ENCODE measurements around the gene CLDN15. TPM values are rescaled to one million over a fixed set of nuclear protein-coding genes. Genes with fewer than 3 reads are reported as not detected.
"Not testable (repeated sequence)": the region's sequence is repeated elsewhere in the genome, so short reads cannot be mapped to it uniquely, and the experiment has no call there.

CLDN15 gene
- total RNA-seq, 1 donor from 2014 or later: 7.5 TPM

DNA sequence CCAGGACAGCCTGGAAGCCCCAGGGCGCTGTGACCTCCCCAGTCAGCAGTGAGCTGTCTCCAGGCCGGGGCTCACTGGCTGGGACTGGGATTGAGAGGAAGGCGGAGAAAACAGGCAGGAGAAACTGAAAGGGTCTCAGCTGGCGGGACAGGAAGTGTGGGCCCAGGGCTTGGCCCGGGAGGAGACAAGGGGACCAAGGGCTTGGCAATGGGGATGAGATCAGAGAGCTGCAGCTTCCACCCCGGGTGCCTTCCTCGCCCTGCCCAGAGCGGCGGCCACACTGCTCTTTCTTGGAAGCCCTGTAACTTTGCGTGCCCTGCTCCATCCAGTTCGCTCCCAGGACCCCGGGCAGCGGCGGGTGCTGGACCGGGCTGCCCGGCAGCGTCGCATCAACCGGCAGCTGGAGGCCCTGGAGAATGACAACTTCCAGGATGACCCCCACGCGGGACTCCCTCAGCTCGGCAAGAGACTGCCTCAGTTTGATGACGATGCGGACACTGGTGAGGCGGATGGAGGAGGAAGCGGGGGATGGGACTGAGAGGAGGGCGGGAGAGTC lies 15.2 kb downstream of the CLDN15 start:
- DNase-seq (ENCODE audit: low spot score): no peak

DNA sequence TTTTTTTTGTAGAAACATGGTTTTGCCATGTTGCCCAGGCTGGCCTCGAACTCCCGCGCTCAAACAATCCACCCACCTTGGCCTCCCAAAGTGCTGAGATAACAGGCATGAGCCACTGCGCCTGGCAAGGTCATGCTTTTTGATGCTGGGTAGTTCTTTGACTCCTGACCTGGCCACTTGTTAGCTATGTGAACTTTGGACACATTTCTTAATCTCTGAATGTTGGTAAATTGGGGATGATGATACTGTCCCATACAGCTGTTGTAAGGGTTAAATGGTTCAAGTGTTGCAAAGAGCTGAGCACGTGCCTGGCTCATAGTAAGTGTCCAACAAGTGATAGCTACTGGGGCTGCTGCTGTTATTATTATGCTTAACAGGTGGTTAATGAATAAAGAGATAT lies 17.3 kb downstream of the CLDN15 start:
- DNase-seq (ENCODE audit: low spot score): no peak

DNA sequence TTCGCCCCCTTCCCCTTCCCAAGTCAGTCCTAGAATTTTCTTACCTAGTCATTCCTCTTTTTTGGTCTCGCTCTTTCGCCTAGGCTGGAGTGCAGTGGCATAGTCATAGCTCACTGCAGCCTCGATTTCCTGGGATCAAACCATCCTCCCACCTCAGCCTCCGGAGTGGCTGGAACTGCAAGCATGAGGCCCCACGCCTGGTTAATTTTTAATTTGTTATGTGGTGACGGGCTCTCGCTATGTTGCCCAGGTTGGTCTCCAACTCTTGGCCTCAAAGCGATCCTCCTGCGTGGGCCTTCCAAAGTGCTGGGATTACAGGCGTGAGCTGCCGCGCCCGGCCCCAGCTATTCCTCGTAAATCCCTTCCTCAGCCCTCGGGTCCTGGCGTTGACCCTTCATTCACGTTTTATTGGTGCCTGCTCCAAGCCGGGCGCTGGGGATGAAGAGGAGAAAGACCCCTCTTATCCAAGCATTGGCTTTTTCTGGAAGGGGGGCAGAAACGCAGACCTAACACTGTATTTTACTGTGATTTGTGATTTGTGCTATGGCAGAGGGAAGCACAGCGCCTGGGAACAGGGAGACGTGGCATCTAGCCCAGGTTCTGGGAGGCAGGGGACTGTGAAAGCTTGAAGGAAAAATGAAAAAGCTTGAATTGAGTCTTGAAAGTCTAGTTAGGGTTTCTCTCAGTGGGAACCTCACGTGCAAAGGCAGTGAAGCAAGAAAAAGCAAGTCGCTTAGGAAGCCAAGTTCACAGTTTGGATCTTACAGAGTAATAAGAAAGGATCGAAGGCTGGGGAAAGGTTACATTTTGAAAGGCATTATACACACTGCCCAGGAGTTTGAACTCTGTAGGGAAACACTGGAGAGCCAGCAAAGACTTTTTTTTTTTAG lies 19.1 kb downstream of the CLDN15 start:
- DNase-seq (ENCODE audit: low spot score): no peak

DNA sequence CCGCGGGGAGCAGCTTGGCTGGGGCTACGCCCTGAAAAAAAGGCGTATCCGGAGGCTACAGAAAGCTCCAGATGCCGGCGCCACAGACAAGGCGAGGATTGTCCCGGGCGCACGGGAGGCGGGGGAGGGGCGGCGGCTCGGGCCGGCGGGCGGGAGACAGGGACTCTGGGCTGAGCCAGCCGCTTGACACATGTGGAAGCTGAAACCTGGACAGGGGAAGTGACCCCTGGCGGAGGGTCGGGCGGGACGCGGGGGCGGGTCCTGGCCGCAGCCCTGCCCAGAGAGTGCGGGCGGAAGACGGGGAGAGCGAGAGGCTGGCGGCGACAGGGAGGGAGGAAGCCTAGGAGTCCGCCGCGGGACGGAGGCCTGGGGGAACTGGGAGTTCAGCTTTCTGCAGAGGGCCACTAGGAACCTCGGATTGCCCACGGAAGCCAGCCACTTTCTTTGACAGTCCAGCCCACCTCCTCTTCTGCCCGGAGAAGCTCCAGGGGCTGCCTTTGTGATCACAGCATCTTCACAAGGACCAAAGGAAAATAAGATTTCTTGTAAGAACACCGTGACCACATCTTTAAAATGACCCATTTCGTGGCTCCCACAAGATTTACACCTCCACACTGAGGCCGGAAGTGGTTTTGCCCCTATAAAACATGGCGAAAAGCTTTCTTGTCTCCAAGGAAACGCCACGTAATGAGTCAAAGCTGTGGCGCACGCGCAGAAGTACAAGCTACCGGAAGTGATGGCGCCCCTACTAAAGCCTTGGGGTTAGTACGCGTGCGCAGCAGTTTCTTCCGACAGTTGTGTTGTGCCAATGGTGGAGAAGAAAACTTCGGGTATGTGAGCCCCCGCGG lies 20.0 kb downstream of the CLDN15 start, which contains the start of the genes PLOD3 and ZNHIT1:
Gene PLOD3 (minus strand): TSS at position 194 of the 848 bp plus-strand sequence. CDS start 307 bp downstream, outside the sequence.
Gene ZNHIT1 (plus strand): TSS at position 778 of the 848 bp plus-strand sequence. CDS start 31 bp downstream, at position 809.
- DNase-seq (ENCODE audit: low spot score): peak; percentile 99

DNA sequence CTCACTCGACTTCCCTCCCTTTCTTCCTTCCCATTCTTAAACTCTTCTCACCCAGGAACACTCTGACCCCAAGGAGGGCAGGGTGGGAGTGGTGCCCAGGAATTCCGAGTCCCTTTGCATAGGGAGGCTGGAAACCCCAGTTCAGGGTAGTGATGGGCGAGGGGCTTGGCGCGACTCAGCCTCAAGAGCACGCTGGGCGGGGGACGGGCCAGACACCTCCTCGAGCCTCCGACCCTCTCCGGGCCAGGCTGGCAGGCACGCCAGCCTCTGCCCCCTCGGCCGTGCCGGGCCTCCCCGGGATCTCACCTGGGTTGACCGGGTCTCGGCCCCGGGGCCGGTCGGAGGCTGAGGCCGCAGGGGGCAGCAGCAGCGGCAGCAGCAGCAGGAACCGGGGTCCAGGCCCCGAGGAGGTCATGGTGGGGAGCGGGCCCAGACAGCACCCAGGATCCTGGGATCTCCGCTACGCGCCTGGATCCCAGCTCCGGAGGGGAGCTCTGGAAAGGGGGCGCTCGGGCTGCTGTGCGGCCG lies 20.7 kb downstream of the CLDN15 start:
- DNase-seq (ENCODE audit: low spot score): peak; percentile 29

DNA sequence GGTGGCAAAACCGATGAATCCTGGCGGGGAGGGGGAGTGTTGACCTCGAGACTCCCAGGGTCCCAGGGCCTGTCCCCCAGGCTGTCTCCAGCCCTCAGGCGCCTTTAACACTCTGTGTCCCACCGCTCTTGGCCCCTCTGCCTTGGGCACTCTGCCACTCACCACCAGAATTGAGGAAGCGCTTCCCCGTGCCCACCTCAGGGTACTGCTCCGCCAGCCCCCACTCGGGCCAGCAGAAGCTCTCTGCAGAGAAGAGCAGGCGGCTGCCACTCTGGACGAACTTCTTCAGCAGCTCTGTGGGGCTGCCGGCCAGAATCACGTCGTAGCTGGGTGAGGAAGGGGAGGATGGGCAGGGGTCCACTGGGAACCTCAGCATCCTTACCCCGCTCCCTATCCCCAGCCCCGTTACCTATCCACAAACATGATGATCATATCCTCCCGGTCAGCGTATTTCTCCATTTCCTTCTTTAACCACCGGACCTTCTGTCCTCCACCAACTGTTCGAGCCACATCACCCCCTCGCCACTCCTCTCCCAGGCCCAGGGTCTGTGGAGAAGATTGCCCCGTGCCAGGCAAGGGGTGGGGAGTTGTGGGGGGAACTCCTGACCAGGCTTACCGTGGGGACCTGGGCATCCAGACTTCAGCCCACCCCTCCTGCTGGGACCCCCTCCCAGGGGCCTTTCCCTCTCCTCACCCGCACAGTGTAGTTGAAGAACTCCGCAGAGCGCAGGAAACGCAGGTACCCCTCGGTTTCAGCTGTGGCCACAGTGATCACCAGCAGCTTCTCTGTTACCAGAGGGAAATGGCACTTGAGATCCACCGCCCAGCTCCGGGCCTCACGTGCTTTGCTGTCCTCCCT lies 21.4 kb downstream of the CLDN15 start:
- DNase-seq (ENCODE audit: low spot score): no peak

DNA sequence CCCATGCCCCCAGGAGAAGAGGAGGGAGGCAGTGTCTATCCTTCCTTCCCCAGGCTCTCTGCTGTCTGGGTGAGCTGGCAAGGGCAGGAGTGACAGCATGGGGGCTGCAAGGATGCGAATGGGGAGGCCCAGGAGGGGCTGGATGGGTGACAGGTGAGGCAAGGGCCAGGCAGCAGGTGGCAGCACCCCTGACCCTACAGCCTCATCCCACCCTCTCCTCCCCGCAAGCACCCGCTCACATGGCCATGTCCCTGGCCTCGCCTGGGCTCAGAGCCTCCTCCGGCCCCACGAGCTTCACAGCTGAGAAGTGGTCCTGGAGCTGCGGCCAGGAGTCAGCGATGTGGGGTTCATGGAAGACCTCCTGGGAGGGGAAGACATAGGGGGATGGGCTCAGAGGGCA lies 25.6 kb downstream of the CLDN15 start:
- no peak for DNase-seq (ENCODE audit: low spot score)

DNA sequence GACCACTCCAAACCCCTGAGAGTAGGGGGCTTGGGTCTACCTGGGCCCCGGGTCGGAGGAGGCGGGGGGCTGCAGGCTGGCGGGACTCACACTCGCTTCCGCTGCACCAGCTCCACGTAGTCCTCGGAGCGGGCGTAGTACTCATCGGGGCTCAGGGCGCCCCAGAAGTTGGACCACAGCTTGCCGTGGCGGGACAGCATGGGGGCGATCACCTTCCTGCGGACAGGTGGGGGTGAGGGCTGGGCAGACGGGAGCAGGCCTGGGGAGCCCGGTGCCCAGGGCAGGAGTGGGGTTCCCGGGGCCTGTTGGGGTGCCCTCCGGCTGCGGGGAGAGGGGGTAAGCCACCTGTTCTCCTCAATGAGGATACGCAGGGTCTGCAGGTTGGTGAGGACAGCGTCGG lies 26.1 kb downstream of the CLDN15 start:
- no peak for DNase-seq (ENCODE audit: low spot score)

DNA sequence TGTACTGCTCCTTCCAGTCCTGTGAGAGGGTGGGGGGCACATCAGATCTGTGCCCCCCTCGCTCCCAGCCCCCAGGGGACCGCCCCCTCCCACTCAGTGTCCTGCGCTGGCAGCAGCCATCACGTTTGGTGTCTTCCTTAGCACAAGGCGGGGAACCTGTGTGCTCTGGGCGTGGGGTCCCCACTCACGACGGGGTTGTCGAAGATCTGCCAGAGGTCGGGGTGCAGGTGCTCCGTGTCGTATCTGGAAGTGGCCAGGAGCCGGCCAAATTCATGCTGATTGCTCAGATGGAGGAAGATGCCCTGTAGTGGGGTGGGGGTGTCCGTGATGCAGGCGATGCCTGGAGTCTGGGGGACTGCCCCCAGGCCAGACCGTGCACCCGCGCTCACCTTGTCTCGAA lies 27.5 kb downstream of the CLDN15 start:
- no peak for DNase-seq (ENCODE audit: low spot score)

DNA sequence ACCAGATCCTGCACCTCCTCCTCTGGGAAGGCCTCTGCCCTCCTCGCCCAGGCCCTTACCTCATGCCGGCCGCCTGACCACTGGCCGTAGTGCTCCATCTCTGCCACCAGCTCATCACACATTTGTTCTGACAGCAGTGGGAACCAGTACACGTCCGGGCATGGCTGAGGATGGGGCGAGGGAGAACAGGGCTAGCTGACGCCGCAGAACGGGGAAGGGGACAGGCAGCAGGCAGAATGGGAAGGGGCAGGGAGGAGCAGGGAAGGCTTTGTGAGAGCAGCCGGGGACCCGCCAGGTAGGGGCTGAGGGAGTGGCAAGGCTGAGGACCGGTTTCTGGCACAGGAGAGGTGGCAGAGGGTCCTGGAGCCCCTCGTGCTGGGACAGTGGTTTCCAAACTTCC lies 28.8 kb downstream of the CLDN15 start:
- DNase-seq (ENCODE audit: low spot score): no peak

DNA sequence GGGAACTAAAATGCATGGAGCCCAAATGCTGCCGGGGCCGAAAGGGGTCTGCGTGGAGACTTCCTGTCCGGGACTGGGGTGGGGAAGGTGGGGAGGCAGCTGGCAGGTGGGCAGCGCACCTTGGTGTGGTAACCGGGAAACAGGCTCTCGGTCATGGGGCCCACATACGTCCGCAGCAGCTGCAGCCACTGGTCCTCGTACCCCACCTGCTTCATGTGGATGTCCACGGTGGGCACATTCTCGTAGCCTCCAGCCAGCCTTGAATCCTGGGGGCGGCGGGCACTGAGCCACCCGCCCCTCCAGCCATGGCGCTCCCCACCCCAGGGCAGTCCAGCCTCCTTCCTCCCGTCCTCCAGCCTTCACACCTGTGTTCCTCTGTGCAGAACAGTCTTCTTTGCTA lies 30.1 kb downstream of the CLDN15 start:
- no peak for DNase-seq (ENCODE audit: low spot score)

DNA sequence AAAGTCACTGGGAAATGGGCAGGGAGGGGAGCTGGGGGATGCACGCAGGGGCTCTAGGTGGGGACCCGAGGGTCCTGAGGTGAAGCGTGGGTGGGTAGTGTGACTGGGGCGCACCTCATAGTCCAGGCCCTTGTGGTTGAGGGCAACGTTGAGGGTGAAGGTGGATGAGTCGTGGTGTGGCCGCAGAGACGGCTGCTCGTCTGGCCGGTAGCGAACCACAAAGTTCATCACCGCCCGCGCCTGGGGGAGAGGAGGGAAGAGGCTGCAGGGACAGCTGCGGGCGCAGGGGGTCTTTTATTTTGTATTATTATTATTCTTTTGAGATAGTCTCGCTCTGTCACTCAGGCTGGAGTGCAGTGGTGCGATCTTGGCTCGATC lies 30.9 kb downstream of the CLDN15 start:
- no peak for DNase-seq (ENCODE audit: low spot score)

DNA sequence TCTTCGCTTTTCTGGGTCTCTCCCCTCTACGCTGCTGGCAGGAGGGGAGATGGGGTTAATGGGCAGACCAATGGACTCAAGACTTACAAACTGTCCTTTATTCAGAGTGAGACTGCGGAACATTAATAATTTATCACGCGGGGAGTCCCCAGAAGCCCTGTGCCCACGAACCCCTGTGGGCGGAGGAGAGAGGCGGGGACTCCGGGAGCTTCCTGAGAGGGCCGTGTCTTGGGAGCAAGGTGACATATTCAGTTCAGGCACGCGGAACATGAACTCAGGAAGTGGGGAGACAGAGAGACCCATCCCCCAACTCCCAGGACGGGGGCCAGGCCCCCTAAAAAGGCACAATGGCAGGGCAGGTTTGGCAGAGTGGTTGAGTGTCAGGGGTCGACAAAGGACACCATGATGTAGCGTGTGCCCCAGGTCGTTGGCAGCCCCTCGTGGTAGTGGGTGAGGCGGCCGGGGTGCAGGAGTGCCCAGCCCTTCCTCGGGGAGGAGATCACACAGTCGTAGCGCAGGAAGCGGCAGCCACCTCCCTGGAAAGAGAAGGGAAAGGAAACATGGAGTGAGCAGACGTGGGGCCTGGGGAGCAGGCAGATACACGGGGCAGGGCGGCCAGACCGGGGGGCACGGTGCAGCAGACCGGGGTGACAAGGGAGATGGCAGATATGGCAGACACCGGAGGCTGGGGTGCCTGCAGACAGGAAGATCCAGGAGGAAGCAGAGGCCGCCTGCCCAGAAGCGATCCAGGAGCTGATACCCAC lies 31.5 kb downstream of the CLDN15 start:
- DNase-seq (ENCODE audit: low spot score): no peak

DNA sequence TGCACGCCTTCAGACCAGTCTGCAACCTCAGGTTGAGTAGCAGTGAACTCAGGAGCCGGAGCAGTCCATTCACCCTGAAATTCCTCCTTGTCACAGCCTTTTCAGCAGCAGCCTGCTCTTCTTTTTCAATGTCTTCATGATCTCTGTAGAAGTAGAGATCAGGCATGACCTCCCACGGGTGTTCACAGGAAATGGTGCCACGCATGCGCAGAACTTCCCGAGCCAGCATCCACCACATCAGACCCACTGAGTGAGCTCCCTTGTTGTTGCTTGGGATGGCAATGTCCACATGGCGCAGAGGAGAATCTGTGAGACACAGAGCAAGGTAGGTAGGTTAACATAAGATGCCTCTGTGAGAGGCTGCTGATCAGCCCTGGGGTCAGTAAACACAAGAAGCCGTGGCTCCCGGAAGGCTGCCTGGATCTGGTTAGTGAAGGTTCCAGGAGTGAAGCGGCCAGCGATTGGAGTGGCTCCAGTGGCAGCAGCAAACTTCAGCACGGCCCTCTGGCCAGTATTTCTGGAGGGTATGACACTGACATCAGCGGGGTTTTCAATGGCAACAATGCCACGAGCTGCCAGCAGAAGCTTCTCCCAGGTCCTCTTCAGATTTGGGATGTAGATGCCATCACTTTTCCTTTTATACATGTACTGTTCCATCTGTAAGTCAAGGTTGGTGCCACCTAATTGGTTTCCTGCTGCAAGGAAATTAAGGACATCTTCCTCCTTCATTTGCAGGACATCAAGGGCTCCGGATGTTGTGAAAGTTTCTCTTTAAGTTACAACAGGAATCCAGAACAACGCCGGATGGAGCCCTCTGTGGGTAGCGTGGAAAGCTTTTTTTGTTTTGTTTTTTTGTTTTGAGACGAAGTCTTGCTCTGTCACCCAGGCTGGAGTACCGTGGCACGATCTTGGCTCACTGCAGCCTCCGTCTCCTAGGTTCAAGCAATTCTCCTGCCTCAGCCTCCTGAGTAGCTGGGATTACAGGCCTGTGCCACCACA lies 33.6 kb downstream of the CLDN15 start:
- not testable (repeated sequence) for DNase-seq (ENCODE audit: low spot score)

DNA sequence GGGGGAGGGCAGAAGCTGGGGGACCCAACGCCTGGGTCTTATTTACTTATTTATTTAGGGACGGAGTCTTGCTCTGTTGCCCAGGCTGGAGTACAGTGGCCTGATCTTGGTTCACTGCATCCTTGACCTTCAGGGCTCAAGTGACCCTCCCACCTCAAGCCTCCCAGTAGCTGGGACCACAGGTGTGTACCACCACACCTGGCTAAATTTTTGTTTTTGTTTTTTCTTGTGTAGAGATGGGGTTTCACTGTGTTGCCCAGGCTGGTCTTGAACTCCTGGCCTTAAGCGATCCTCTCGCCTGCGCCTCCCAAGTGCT lies 35.0 kb downstream of the CLDN15 start:
- no peak for DNase-seq (ENCODE audit: low spot score)

DNA sequence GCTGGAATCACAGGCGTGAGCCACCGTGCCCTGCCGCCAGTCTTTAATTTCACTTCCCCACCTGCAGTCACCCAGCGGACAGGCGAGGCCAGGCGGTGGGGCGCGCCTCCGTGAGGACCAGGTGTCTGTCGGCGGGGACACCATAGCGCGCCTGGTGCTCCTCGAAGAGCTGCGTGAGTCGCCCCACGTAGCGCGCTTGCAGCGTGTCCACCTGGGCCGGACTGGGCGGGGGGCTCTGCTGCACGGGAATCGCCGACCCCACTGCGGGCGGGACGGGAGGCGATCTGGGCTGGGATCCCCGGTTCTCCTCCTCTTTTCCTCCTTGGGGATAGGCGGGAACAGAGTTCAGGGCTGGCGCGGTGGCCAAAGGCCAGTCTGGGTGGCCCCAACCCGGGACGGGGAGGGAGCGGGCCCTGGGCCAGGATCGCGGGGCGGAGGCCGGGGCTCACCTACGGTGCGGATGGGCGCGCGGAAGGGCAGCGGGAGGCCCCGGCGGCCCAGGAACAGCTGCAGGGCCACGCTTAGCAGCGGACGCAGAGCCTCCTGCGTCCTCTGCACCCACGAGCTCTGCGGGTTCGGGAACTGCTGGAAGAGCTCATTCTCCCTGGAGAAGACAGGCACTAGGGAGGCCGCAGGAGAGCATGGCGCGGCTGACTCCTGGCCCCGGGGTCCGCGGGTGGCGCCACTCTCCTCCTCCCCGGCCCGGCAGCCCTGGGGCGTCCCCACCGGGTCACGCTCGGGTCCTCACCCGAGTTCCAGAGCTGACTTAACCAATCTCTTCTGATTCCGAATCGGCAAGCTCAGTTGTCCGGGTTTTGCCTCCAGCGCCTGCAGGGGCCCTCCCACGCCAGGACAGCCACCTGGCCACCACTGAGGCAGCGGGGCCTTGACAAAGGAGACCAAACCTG lies 35.7 kb downstream of the CLDN15 start:
- DNase-seq (ENCODE audit: low spot score): no peak

DNA sequence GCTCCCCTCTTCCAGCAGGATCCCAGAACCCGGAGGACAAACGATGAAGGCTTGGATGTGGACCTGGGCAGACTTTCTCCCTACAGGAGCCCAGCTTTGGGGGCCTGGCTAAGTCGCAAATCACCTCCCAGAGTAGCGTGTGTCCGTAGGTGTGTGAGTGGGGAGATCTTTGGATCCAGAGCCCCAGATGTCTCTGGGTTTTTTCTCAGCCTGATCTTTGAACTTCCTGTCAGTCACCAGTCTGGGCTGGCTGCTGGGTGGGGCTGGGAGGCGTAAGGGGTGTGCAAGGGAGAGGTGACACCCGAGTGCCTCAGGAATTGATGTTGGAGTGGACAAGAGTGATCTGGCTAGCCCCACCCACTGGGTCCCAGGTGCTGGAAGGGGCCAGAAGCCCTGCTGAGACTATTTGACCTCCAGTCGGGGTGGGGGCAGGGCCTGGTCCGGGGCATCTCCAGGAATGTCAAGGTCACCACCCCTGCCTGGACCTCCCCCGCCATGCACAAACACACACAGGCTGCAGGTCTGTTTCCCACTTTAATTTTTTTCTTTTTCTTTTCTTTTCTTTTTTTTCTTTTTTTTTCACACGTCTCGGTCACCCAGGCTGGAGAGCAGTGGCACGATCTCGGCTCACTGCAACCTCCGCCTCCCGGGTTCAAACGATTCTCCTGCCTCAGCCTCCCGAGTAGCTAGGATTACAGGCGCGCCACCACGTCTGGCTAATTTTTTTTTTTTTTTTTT lies 36.6 kb downstream of the CLDN15 start, which contains the start of gene MOGAT3:
Gene MOGAT3 (minus strand): TSS at position 175 of the 738 bp plus-strand sequence. CDS start 182 bp downstream, outside the sequence.
- DNase-seq (ENCODE audit: low spot score): no peak

Measured in umbilical cord (tissue), 2 donors.